ENCODE results near the gene BCAS3.

Gene BCAS3

GRCh38 chr17:61117983-61118382, 440.3 kb downstream of the BCAS3 start:
- TF ChIP-seq EP300 (IDR thresholded peaks at IDR 0.05; ENCODE audit: borderline replicate concordance) (no peak), TCF12 (IDR thresholded peaks at IDR 0.05; ENCODE audit: low read depth) (no peak), TAF1 (IDR thresholded peaks at IDR 0.05; ENCODE audit: low read depth) (no peak), ZBTB7A (IDR thresholded peaks at IDR 0.05; ENCODE audit: low read depth) (no peak), NFIC (IDR thresholded peaks at IDR 0.05) (no peak), TEAD4 (IDR thresholded peaks at IDR 0.05) (no peak), CREB1 (IDR thresholded peaks at IDR 0.05; ENCODE audit: low read depth) (no peak), RAD21 (IDR thresholded peaks at IDR 0.05; ENCODE audit: low read depth) (no peak), EGR1 (IDR thresholded peaks at IDR 0.05) (no peak), REST (IDR thresholded peaks at IDR 0.05; ENCODE audit: low read depth) (no peak), FOXM1 (IDR thresholded peaks at IDR 0.05; ENCODE audit: borderline replicate concordance, low read depth) (no peak), CEBPB (IDR thresholded peaks at IDR 0.05) (no peak), YY1 (IDR thresholded peaks at IDR 0.05; ENCODE audit: low read depth) (no peak), USF1 (IDR thresholded peaks at IDR 0.05) (no peak)
- TF ChIP-seq, protein P1, sequence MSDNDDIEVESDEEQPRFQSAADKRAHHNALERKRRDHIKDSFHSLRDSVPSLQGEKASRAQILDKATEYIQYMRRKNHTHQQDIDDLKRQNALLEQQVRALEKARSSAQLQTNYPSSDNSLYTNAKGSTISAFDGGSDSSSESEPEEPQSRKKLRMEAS (IDR thresholded peaks at IDR 0.05): no peak

DNA sequence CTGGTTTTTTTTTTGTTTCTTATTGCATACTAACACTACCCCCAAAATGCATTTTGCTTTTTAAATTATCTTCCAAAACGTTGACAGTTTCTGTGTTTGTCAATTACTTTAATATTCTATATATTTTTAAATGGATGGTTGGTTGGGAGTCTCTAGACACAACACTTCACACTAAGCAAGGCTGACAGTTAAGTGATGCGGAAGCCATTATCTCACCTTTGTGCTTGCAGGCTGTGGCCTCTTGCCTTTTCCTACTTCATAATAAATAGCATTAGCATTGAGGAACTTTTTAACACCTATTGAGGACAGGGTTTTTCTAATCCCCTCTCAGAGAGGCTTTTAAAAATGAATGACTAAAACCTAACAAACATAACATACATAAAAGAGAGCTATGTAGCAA, 441.2 kb downstream of the BCAS3 start:
- TF ChIP-seq NFIC (IDR thresholded peaks at IDR 0.05): no peak
- TF ChIP-seq, protein P1 (IDR thresholded peaks at IDR 0.05): no peak

- TF ChIP-seq EGR1 (IDR thresholded peaks at IDR 0.05) (no peak), CEBPB (IDR thresholded peaks at IDR 0.05) (no peak), FOXM1 (IDR thresholded peaks at IDR 0.05; ENCODE audit: borderline replicate concordance, low read depth) (no peak), USF1 (IDR thresholded peaks at IDR 0.05) (no peak), ZBTB7A (IDR thresholded peaks at IDR 0.05; ENCODE audit: low read depth) (no peak)
These were observed 444.8 kb downstream of the BCAS3 start for GRCh38 chr17:61122326-61122913.

- TF ChIP-seq CREB1 (IDR thresholded peaks at IDR 0.05; ENCODE audit: low read depth) (no peak), USF1 (IDR thresholded peaks at IDR 0.05) (no peak), EP300 (IDR thresholded peaks at IDR 0.05; ENCODE audit: borderline replicate concordance) (no peak), TEAD4 (IDR thresholded peaks at IDR 0.05) (no peak), TCF12 (IDR thresholded peaks at IDR 0.05; ENCODE audit: low read depth) (no peak), NFIC (IDR thresholded peaks at IDR 0.05) (no peak), ZBTB7A (IDR thresholded peaks at IDR 0.05; ENCODE audit: low read depth) (no peak), RAD21 (IDR thresholded peaks at IDR 0.05; ENCODE audit: low read depth) (no peak), CEBPB (IDR thresholded peaks at IDR 0.05) (no peak), YY1 (IDR thresholded peaks at IDR 0.05; ENCODE audit: low read depth) (no peak), REST (IDR thresholded peaks at IDR 0.05; ENCODE audit: low read depth) (no peak), FOXM1 (IDR thresholded peaks at IDR 0.05; ENCODE audit: borderline replicate concordance, low read depth) (no peak), EGR1 (IDR thresholded peaks at IDR 0.05) (no peak), TAF1 (IDR thresholded peaks at IDR 0.05; ENCODE audit: low read depth) (no peak)
- TF ChIP-seq, protein P1 (IDR thresholded peaks at IDR 0.05): no peak
These were observed 446.9 kb downstream of the BCAS3 start for GRCh38 chr17:61124562-61124961.

GRCh38 chr17:61126473-61127249, 449.0 kb downstream of the BCAS3 start:
- TF ChIP-seq TEAD4 (IDR thresholded peaks at IDR 0.05) (no peak), RAD21 (IDR thresholded peaks at IDR 0.05; ENCODE audit: low read depth) (no peak), EP300 (IDR thresholded peaks at IDR 0.05; ENCODE audit: borderline replicate concordance) (no peak), ZBTB7A (IDR thresholded peaks at IDR 0.05; ENCODE audit: low read depth) (no peak), YY1 (IDR thresholded peaks at IDR 0.05; ENCODE audit: low read depth) (no peak), TCF12 (IDR thresholded peaks at IDR 0.05; ENCODE audit: low read depth) (no peak), USF1 (IDR thresholded peaks at IDR 0.05) (no peak), REST (IDR thresholded peaks at IDR 0.05; ENCODE audit: low read depth) (no peak), TAF1 (IDR thresholded peaks at IDR 0.05; ENCODE audit: low read depth) (no peak), CEBPB (IDR thresholded peaks at IDR 0.05) (no peak), EGR1 (IDR thresholded peaks at IDR 0.05) (no peak)

Data from Ishikawa (cell line).